ENCODE data around the gene ZNF211. TPM values are rescaled to one million over a fixed set of nuclear protein-coding genes. Genes with fewer than 3 reads are reported as not detected.

The ZNF211 gene
- polyA plus RNA-seq, 1 donor (not counting 4 experiments of a cell fraction or from before 2014, with no cell fraction given) = 15.5 TPM

DNA sequence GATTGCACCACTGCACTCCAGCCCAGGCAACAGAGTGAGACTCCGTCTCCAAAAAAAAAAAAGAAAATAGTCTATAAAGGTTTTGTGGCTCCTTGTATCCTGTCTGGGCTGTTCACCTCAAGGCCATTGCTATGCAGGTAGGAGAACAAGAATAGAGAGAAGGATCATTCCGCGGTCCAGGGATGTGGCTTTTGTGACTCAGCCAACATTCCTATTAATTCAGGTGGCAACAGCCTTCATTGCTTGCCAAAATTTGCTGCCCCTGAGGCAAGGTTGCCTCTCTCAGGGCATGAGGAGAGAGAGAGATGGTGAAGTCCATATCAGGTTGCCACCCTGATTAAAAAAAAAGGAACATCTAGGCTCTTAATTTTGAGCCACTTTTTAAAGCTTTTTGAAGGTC, 56.8 kb downstream of the ZNF211 start:
- peaks cover 27 to 30% of the 10 kb centered on the region in 2 experiments for H3K36me3 ChIP-seq (ENCODE audit: control insufficient read depth in 2 of 2, extremely low read depth in 1 of 2, insufficient read depth in 2 of 2, low read length in 2 of 2)
- peaks cover 44% of the 10 kb centered on the region for H3K79me2 ChIP-seq (ENCODE audit: control insufficient read depth, insufficient read depth, low read length)
- H3K4me1 ChIP-seq (ENCODE audit: control insufficient read depth, extremely low read depth, insufficient read depth, low read length) = peaks cover 7% of the 10 kb centered on the region
- no peaks in the 10 kb centered on the region for H3K27me3 ChIP-seq (ENCODE audit: control insufficient read depth, extremely low read depth, insufficient read depth, low read length)
- H3K4me2 ChIP-seq (ENCODE audit: control insufficient read depth, extremely low read depth, insufficient read depth, low read depth, low read length) = no peak overlapping the region
- no peaks in the 10 kb centered on the region for H3K9me1 ChIP-seq (ENCODE audit: control insufficient read depth, extremely low read depth, insufficient read depth, low read length)
- no peak overlapping the region for H3K9ac ChIP-seq (ENCODE audit: control insufficient read depth, extremely low read depth, insufficient read depth, low read length)
- DNase-seq (ENCODE audit: low read depth, low spot score) (peak; percentile 73), FAIRE-seq (peak; percentile 81)
- dilution Hi-C loops (cut with MboI; ENCODE audit: extremely low pct_ligation_motif_present, low sequenced_read_pairs) = no loop called here
- TF ChIP-seq, protein P1, sequence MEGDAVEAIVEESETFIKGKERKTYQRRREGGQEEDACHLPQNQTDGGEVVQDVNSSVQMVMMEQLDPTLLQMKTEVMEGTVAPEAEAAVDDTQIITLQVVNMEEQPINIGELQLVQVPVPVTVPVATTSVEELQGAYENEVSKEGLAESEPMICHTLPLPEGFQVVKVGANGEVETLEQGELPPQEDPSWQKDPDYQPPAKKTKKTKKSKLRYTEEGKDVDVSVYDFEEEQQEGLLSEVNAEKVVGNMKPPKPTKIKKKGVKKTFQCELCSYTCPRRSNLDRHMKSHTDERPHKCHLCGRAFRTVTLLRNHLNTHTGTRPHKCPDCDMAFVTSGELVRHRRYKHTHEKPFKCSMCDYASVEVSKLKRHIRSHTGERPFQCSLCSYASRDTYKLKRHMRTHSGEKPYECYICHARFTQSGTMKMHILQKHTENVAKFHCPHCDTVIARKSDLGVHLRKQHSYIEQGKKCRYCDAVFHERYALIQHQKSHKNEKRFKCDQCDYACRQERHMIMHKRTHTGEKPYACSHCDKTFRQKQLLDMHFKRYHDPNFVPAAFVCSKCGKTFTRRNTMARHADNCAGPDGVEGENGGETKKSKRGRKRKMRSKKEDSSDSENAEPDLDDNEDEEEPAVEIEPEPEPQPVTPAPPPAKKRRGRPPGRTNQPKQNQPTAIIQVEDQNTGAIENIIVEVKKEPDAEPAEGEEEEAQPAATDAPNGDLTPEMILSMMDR (optimal IDR thresholded peaks at IDR 0.05 in 1 of 3, IDR thresholded peaks at IDR 0.05 in 1 of 3, conservative IDR thresholded peaks at IDR 0.05 in 1 of 3; ENCODE audit: extremely low read depth in 1 of 3, insufficient read depth in 2 of 3, low read length in 3 of 3) = peak in 1 of 3 experiments; percentile 6
- TF ChIP-seq EZH2 (IDR thresholded peaks at IDR 0.05; ENCODE audit: low read length) = no peak
- no peak overlapping the region for H3K27ac ChIP-seq (ENCODE audit: control insufficient read depth, insufficient read depth, low read length)
- no peaks in the 10 kb centered on the region for H4K20me1 ChIP-seq (ENCODE audit: control insufficient read depth, extremely low read depth, insufficient read depth, low read length)
- no peak overlapping the region for H3K4me3 ChIP-seq (ENCODE audit: control insufficient read depth in 2 of 3, extremely low read depth in 1 of 3, insufficient read depth in 2 of 3, low read depth in 1 of 3, low read length in 3 of 3)
- H2AFZ ChIP-seq (ENCODE audit: control insufficient read depth, low read length) = no peak overlapping the region
- H3K9me3 ChIP-seq (ENCODE audit: control insufficient read depth, low read depth, low read length) = peaks cover 32% of the 10 kb centered on the region

Other genes with a start within 250 kb of the ZNF211 start
- 8.5 to 11.4 TPM (median 10.8 TPM) in 3 replicates for gene ZNF548, start 243.3 kb upstream of the ZNF211 start, polyA plus RNA-seq
- 4.8 to 5.4 TPM (median 5.0 TPM) in 3 replicates for gene ZNF17, start 222.0 kb upstream of the ZNF211 start, polyA plus RNA-seq
- 5.7 to 6.8 TPM (median 6.3 TPM) in 3 replicates for gene ZNF749, start 197.8 kb upstream of the ZNF211 start, polyA plus RNA-seq
- 0.09 to 0.46 TPM (median 0.17 TPM) in 3 replicates for gene VN1R1, start 176.0 kb upstream of the ZNF211 start, polyA plus RNA-seq
- gene ZNF772, start 155.6 kb upstream of the ZNF211 start, polyA plus RNA-seq = 5.2 to 5.4 TPM (median 5.3 TPM) in 3 replicates
- 7.0 to 13.4 TPM (median 11.9 TPM) in 3 replicates for gene ZNF419, start 145.4 kb upstream of the ZNF211 start, polyA plus RNA-seq
- gene ZNF773, start 133.2 kb upstream of the ZNF211 start, polyA plus RNA-seq = 5.4 to 8.8 TPM (median 7.9 TPM) in 3 replicates
- 5.6 to 7.7 TPM (median 6.3 TPM) in 3 replicates for gene ZNF549, start 105.8 kb upstream of the ZNF211 start, polyA plus RNA-seq
- gene ZNF550, start 73.3 kb upstream of the ZNF211 start, polyA plus RNA-seq = 6.2 to 8.9 TPM (median 7.3 TPM) in 3 replicates
- gene ZNF416, start 54.3 kb upstream of the ZNF211 start, polyA plus RNA-seq = 4.4 to 5.5 TPM (median 5.0 TPM) in 3 replicates
- 3.5 to 4.5 TPM (median 3.9 TPM) in 3 replicates for gene ZIK1, start 49.0 kb upstream of the ZNF211 start, polyA plus RNA-seq
- gene ZNF530, start 33.3 kb upstream of the ZNF211 start, polyA plus RNA-seq = 3.6 to 4.2 TPM (median 3.9 TPM) in 3 replicates
- gene ZNF134, start 18.9 kb upstream of the ZNF211 start, polyA plus RNA-seq = 10.7 to 12.9 TPM (median 12.1 TPM) in 3 replicates
- 0.08 to 0.26 TPM (median 0.18 TPM) in 3 replicates for gene ZSCAN4, start 35.8 kb downstream of the ZNF211 start, polyA plus RNA-seq
- 7.2 to 8.5 TPM (median 8.3 TPM) in 3 replicates for gene ZNF551, start 48.8 kb downstream of the ZNF211 start, polyA plus RNA-seq
- gene ZNF154, start 76.0 kb downstream of the ZNF211 start, polyA plus RNA-seq = 1.7 to 2.8 TPM (median 2.3 TPM) in 3 replicates
- 3.7 to 4.7 TPM (median 4.4 TPM) in 3 replicates for gene ZNF671, start 94.5 kb downstream of the ZNF211 start, polyA plus RNA-seq
- gene ZNF776, start 113.6 kb downstream of the ZNF211 start, polyA plus RNA-seq = 5.4 to 7.4 TPM (median 6.9 TPM) in 3 replicates
- gene ZNF586, start 136.5 kb downstream of the ZNF211 start, polyA plus RNA-seq = 6.6 to 9.6 TPM (median 7.2 TPM) in 3 replicates
- gene ZNF552, start 181.7 kb downstream of the ZNF211 start, polyA plus RNA-seq = 4.4 to 8.9 TPM (median 8.0 TPM) in 3 replicates
- gene ZNF587B, start 197.1 kb downstream of the ZNF211 start, polyA plus RNA-seq = 8.5 to 12.8 TPM (median 11.8 TPM) in 3 replicates
- gene ZNF587, start 216.7 kb downstream of the ZNF211 start, polyA plus RNA-seq = 8.2 to 14.4 TPM (median 14.0 TPM) in 3 replicates